ENCODE measurements around the gene SNAI3. TPM values are rescaled to one million over a fixed set of nuclear protein-coding genes. Genes with fewer than 3 reads are reported as not detected.
"Not testable (repeated sequence)": the region's sequence is repeated elsewhere in the genome, so short reads cannot be mapped to it uniquely, and the experiment has no call there.

The SNAI3 gene
- total RNA-seq, 6 experiments from 2014 or later = not detected

DNA sequence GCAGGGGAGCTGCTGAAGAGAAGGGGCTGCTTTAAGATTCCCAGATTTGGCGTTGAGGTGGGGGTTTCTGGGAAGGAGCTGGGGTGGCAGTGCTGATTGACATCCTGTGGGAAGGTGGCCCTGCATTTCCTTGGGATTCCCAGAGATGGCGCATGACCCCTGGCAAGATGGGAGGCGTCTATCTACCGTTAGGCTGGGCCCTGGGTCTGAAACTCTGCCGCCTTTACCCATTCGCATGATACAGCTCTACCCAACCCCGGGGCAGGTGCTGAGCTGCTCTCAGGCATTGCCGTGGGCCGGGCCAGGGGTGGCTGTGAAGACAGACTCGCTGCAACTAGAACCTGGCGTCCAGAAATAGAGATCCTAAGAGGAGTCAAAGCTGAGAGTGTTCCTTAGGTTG, 13.5 kb downstream of the SNAI3 start:
- H3K36me3 Mint-ChIP-seq (ENCODE audit: low read depth) = peaks cover 7% of the 10 kb centered on the region; the same call in 1 of the 2 replicates
- H3K4me1 Mint-ChIP-seq (ENCODE audit: low read depth) = no peaks in the 10 kb centered on the region
- TF ChIP-seq, protein P1, sequence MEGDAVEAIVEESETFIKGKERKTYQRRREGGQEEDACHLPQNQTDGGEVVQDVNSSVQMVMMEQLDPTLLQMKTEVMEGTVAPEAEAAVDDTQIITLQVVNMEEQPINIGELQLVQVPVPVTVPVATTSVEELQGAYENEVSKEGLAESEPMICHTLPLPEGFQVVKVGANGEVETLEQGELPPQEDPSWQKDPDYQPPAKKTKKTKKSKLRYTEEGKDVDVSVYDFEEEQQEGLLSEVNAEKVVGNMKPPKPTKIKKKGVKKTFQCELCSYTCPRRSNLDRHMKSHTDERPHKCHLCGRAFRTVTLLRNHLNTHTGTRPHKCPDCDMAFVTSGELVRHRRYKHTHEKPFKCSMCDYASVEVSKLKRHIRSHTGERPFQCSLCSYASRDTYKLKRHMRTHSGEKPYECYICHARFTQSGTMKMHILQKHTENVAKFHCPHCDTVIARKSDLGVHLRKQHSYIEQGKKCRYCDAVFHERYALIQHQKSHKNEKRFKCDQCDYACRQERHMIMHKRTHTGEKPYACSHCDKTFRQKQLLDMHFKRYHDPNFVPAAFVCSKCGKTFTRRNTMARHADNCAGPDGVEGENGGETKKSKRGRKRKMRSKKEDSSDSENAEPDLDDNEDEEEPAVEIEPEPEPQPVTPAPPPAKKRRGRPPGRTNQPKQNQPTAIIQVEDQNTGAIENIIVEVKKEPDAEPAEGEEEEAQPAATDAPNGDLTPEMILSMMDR (IDR thresholded peaks at IDR 0.05) = peak; percentile 34
- no peak for DNase-seq
- H3K27ac Mint-ChIP-seq = no peak overlapping the region
- H3K27me3 Mint-ChIP-seq (ENCODE audit: insufficient read depth) = 0 out of 2 replicates have a peak, but pooled peaks cover 4% of the 10 kb centered on the region
- H3K4me3 Mint-ChIP-seq = no peak overlapping the region
- no peaks in the 10 kb centered on the region for H3K9me3 Mint-ChIP-seq

DNA sequence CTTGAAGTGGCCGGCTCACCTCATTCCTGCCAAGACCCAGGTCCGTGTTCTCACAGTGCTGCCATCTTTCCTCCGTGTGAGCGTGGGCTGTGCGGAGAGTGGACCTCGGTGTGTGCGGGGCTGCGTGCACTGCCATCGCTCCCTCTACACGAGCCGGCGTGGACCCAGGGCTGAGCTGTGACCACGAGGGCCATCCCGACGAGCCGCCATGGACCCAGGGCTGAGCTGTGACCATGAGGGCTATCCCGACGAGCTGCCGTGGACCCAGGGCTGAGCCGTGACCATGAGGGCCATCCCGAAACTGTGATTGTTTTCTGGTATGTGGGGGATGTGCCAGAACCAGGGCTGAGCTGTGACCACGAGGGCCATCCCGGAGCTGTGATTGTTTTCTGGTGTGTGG, 14.5 kb downstream of the SNAI3 start:
- H3K27me3 Mint-ChIP-seq (ENCODE audit: insufficient read depth) = 0 out of 2 replicates have a peak, but pooled peaks cover under 1% of the 10 kb centered on the region
- H3K27ac Mint-ChIP-seq = no peak overlapping the region
- H3K9me3 Mint-ChIP-seq = no peaks in the 10 kb centered on the region
- DNase-seq = no peak
- TF ChIP-seq, protein P1 (IDR thresholded peaks at IDR 0.05) = no peak
- H3K36me3 Mint-ChIP-seq (ENCODE audit: low read depth) = peaks cover 12% of the 10 kb centered on the region; the same call in 1 of the 2 replicates
- no peak overlapping the region for H3K4me3 Mint-ChIP-seq
- no peaks in the 10 kb centered on the region for H3K4me1 Mint-ChIP-seq (ENCODE audit: low read depth)

DNA sequence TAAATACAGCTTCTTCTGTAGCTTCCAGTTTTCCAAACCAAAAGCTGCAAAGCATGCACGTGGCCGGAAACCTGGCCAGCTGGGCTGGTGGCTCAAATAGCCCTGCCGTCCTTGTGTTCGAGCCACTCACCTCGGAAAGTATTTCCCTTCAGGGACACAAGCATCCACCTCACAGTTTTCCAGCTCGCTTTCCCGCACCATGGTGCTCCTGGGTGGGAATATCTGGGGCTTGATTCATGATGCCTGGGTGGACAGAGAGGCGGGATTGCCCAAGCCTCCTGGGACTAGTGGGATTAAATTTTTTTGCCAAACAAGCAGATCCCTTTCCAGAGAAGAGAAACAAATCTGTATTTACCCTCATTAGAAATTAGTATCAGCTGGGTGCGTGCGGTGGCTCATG, 16.3 kb downstream of the SNAI3 start:
- Mint-ChIP-seq H3K27me3 (ENCODE audit: insufficient read depth) (no peaks in the 10 kb centered on the region), H3K4me3 (no peak overlapping the region), H3K27ac (no peak overlapping the region), H3K36me3 (ENCODE audit: low read depth) (peaks cover 15% of the 10 kb centered on the region; the same call in 1 of the 2 replicates), H3K4me1 (ENCODE audit: low read depth) (no peaks in the 10 kb centered on the region), H3K9me3 (no peaks in the 10 kb centered on the region)
- no peak for DNase-seq
- TF ChIP-seq, protein P1 (IDR thresholded peaks at IDR 0.05) = no peak

DNA sequence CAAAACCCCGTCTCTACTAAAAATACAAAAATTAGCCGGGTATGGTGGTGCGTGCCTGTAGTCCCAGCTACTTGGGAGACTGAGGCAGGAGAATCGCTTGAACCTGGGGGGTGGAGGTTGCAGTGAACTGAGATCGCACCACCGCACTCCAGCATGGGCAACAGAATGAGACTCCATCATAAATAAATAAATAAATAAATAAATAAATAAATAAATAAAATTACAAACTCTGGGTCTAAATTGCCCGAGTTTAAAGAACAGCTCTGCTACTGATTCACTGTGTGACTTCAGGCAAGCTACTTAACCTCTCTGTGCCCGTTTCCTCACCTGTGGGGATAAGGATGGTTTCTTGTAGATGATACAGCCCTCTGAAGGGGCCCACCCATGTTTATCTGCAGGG, 16.8 kb downstream of the SNAI3 start:
- H3K36me3 Mint-ChIP-seq (ENCODE audit: low read depth) = peaks cover 15% of the 10 kb centered on the region; the same call in 1 of the 2 replicates
- not testable (repeated sequence) for DNase-seq; H3K4me1 Mint-ChIP-seq (ENCODE audit: low read depth); H3K27ac Mint-ChIP-seq; H3K4me3 Mint-ChIP-seq; H3K27me3 Mint-ChIP-seq (ENCODE audit: insufficient read depth); H3K9me3 Mint-ChIP-seq

DNA sequence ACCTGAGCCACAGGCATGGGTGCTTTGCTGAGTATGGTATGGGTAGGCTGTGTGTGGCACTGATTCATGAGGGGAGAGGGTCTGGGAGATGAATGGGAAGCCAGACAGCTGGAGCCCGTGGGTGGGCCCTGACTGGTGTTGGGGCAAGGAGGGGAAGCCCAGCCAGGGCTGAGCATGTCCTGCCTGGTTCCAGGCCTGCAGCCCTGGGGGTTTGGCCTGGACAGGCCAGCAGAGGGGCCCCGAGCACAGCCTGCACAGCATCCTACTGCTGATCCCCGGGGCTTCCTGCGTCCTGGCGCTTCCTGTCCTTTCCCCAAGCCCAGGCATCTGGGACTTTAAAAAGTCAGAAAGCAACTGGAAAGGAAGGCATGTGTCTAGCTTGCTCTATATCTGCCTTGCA, 18.8 kb downstream of the SNAI3 start:
- no peaks in the 10 kb centered on the region for H3K9me3 Mint-ChIP-seq
- no peak for DNase-seq
- H3K36me3 Mint-ChIP-seq (ENCODE audit: low read depth) = peaks cover 15% of the 10 kb centered on the region; the same call in 1 of the 2 replicates
- H3K27me3 Mint-ChIP-seq (ENCODE audit: insufficient read depth) = no peaks in the 10 kb centered on the region
- TF ChIP-seq, protein P1 (IDR thresholded peaks at IDR 0.05) = no peak
- peaks cover 5% of the 10 kb centered on the region; the same call in 1 of the 2 replicates for H3K4me1 Mint-ChIP-seq (ENCODE audit: low read depth)
- H3K4me3 Mint-ChIP-seq = no peak overlapping the region
- H3K27ac Mint-ChIP-seq = no peak overlapping the region

DNA sequence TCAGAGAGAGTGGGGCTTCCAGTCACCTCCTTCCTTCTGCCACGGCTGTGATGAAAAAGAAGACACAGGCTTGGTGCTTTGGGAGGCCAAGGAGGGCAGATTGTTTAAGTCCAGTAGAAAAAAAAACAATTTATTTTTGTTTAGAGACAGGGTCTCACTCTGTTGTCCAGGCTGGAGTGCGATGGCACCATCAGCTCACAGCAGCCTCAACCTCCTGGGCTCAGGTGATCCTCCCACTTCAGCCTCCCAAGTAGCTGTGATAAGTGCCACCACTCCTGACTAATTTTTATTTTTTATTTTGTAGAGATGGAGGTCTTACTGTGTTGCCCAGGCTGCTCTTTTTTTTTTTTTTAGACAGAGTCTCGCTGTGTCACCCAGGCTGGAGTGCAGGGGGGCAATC, 20.7 kb downstream of the SNAI3 start:
- no peak overlapping the region for H3K27ac Mint-ChIP-seq
- TF ChIP-seq, protein P1 (IDR thresholded peaks at IDR 0.05) = no peak
- peaks cover 17% of the 10 kb centered on the region for H3K4me1 Mint-ChIP-seq (ENCODE audit: low read depth)
- no peaks in the 10 kb centered on the region; the same call in 1 of the 2 replicates for H3K27me3 Mint-ChIP-seq (ENCODE audit: insufficient read depth)
- no peak for DNase-seq
- H3K36me3 Mint-ChIP-seq (ENCODE audit: low read depth) = peaks cover 15% of the 10 kb centered on the region; the same call in 1 of the 2 replicates
- H3K4me3 Mint-ChIP-seq = no peak overlapping the region
- no peaks in the 10 kb centered on the region for H3K9me3 Mint-ChIP-seq
